Adrenal gland (tissue), 5 donors: Measurements from ENCODE around the gene MAPKBP1.

Source experiments
- CTCF ChIP-seq, 6 experiments: fragments of 450-650 bp in 4 of 6; fragments of 200-600 bp in 2 of 6; sonication (generic) in 1 of 6; IDR thresholded peaks; 1 replicate in 5 of 6; 2 replicates in 1 of 6; pipeline versions ENCODE4 v1.5.1 to v1.8.0; 2016 to 2021; ENCODE audit warnings: antibody characterized with exemption in 6 of 6, mild to moderate bottlenecking in 2 of 6, moderate library complexity in 1 of 6
- POLR2A ChIP-seq, 2 donors: fragments of 450-650 bp; IDR thresholded peaks; one replicate each; pipeline ENCODE4 v1.6.1; 2017; ENCODE audit warnings: antibody characterized with exemption in 2 of 2, mild to moderate bottlenecking in 2 of 2, moderate library complexity in 1 of 2
- donor health status: DM: no; HTN: no; CAD: no.

DNA sequence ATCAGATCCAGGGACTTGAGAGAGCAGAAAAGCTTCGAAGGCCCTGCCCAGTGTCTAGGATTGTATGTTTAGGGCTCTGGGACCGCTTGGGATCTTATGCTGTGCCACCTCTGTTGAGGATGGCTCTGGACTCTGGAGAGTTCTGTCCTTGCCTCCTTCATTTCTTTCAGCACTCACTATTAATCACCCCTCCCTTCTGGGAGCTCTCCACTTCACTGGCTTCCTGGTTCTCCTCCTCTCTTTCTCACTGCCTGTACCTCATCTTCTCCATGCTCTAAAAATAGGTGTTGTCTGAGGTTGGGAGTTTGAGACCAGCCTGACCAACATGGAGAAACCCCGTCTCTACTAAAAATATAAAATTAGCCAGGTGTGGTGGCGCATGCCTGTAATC, 17.3 kb downstream of the MAPKBP1 start:
- no peak for TF ChIP-seq CTCF (IDR thresholded peaks at IDR 0.05)
- TF ChIP-seq POLR2A (IDR thresholded peaks at IDR 0.05), result no peak
